ENCODE data around the gene UBE2H. TPM values are rescaled to one million over a fixed set of nuclear protein-coding genes. Genes with fewer than 3 reads are reported as not detected.

Gene UBE2H
- total and polyA plus RNA-seq, 10 of the 15 experiments (the other 5 are each of a cell fraction or from before 2014, with no cell fraction given): 15.6 to 75.5 (median 32.8) TPM

GRCh38 chr7:129870668-129871067, 82.1 kb downstream of the UBE2H start:
- BruUV-seq (replicated peaks): no TSS peak
- H3K4me2 ChIP-seq (ENCODE audit: control insufficient read depth, insufficient read depth): no peak overlapping the region
- H3K27me3 ChIP-seq (replicated peaks in 1 of 2; ENCODE audit: control insufficient read depth in 2 of 2, insufficient read depth in 2 of 2, low read length in 1 of 2): no peaks in the 10 kb centered on the region
- no peaks in the 10 kb centered on the region for H4K20me1 ChIP-seq (ENCODE audit: control insufficient read depth, insufficient read depth)
- H2AFZ ChIP-seq (ENCODE audit: control insufficient read depth, low read depth, low read length): no peak overlapping the region
- no peaks in the 10 kb centered on the region for H3K9me3 ChIP-seq (replicated peaks; ENCODE audit: control insufficient read depth, insufficient read depth, low read length)
- intact Hi-C loops (cut with micrococcal nuclease; ENCODE audit: unreplicated experiment) (no loop called here), in situ Hi-C loops (cut with MboI) (no loop called here)
- ATAC-seq (no peak), DNase-seq (ENCODE audit: low read depth, low spot score) (no peak), FAIRE-seq (no peak)
- H3K4me3 ChIP-seq: no peak overlapping the region
- ChIA-PET RAD21 (ENCODE audit: unreplicated experiment) (no interaction called here), CTCF (interaction anchor here (0.6 to 2.1 kb wide), 4 partner anchors 8 to 306 kb away, joined by 3 to 6 read pairs (median 4); no protein-coding TSS in a partner anchor), POLR2A (interaction anchor here (0.6 kb wide), 1 partner anchor 58 kb away, joined by 3 read pairs; no protein-coding TSS in a partner anchor), SMC1A (ENCODE audit: uncharacterized antibody, unreplicated experiment) (interaction anchor here (1.5 kb wide), 1 partner anchor 9 kb away, joined by 4 read pairs; no protein-coding TSS in a partner anchor)
- WGBS (ENCODE audit: insufficient coverage, insufficient replicate concordance, low lambda C conversion rate, missing lambda C conversion rate): 84% methylated on average over 4 of the region's 4 CpGs
- H3K36me3 ChIP-seq (ENCODE audit: control insufficient read depth in 2 of 2, insufficient read depth in 2 of 2, low read length in 1 of 2): peaks cover 0 to 5% of the 10 kb centered on the region in 2 experiments; a peak in 2 of 4 replicates
- no peaks in the 10 kb centered on the region for H3K4me1 ChIP-seq (ENCODE audit: control insufficient read depth, insufficient read depth, low read length)
- H3K79me2 ChIP-seq (ENCODE audit: control insufficient read depth, insufficient read depth, low read length): peaks cover 2% of the 10 kb centered on the region
- no peak overlapping the region for H3K27ac ChIP-seq (ENCODE audit: control insufficient read depth, insufficient read depth)
- H3K9ac ChIP-seq (ENCODE audit: control insufficient read depth, insufficient read depth, low read length): no peak overlapping the region
- TF ChIP-seq FOS (IDR thresholded peaks at IDR 0.05; ENCODE audit: borderline replicate concordance, extremely low read depth, insufficient read length) (no peak), MAX (IDR thresholded peaks at IDR 0.05; ENCODE audit: low read depth, low read length) (no peak), SMAD5 (IDR thresholded peaks at IDR 0.05; ENCODE audit: low read depth) (no peak), RCOR1 (conservative IDR thresholded peaks at IDR 0.05; ENCODE audit: low read depth, low read length) (no peak), CTCF (IDR thresholded peaks at IDR 0.05 in 2 of 3, conservative IDR thresholded peaks at IDR 0.05 in 1 of 3; ENCODE audit: control insufficient read depth in 2 of 3, extremely low read depth in 1 of 3, insufficient read depth in 1 of 3, low read depth in 3 of 3, low read length in 3 of 3) (no peak), ZNF622 (IDR thresholded peaks at IDR 0.05) (no peak), IKZF1 (conservative IDR thresholded peaks at IDR 0.05) (no peak), HCFC1 (IDR thresholded peaks at IDR 0.05; ENCODE audit: low read length) (no peak), NFXL1 (IDR thresholded peaks at IDR 0.05; ENCODE audit: borderline replicate concordance) (no peak), RELA (IDR thresholded peaks at IDR 0.05; ENCODE audit: borderline replicate concordance, partially characterized antibody) (no peak), RAD21 (IDR thresholded peaks at IDR 0.05; ENCODE audit: insufficient read depth, low read depth, low read length) (no peak), IRF4 (IDR thresholded peaks at IDR 0.05; ENCODE audit: low read depth, low read length) (no peak), IKZF2 (IDR thresholded peaks at IDR 0.05) (no peak), TBL1XR1 (IDR thresholded peaks at IDR 0.05; ENCODE audit: low read depth, low read length) (no peak)
- TF ChIP-seq, protein P1, sequence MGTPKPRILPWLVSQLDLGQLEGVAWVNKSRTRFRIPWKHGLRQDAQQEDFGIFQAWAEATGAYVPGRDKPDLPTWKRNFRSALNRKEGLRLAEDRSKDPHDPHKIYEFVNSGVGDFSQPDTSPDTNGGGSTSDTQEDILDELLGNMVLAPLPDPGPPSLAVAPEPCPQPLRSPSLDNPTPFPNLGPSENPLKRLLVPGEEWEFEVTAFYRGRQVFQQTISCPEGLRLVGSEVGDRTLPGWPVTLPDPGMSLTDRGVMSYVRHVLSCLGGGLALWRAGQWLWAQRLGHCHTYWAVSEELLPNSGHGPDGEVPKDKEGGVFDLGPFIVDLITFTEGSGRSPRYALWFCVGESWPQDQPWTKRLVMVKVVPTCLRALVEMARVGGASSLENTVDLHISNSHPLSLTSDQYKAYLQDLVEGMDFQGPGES (IDR thresholded peaks at IDR 0.05): no peak
- TF ChIP-seq, protein P2, sequence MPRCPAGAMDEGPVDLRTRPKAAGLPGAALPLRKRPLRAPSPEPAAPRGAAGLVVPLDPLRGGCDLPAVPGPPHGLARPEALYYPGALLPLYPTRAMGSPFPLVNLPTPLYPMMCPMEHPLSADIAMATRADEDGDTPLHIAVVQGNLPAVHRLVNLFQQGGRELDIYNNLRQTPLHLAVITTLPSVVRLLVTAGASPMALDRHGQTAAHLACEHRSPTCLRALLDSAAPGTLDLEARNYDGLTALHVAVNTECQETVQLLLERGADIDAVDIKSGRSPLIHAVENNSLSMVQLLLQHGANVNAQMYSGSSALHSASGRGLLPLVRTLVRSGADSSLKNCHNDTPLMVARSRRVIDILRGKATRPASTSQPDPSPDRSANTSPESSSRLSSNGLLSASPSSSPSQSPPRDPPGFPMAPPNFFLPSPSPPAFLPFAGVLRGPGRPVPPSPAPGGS (IDR thresholded peaks at IDR 0.05; ENCODE audit: borderline replicate concordance, insufficient read depth, low read depth, low read length, poor library complexity, severe bottlenecking): no peak
- TF ChIP-seq, protein P3, sequence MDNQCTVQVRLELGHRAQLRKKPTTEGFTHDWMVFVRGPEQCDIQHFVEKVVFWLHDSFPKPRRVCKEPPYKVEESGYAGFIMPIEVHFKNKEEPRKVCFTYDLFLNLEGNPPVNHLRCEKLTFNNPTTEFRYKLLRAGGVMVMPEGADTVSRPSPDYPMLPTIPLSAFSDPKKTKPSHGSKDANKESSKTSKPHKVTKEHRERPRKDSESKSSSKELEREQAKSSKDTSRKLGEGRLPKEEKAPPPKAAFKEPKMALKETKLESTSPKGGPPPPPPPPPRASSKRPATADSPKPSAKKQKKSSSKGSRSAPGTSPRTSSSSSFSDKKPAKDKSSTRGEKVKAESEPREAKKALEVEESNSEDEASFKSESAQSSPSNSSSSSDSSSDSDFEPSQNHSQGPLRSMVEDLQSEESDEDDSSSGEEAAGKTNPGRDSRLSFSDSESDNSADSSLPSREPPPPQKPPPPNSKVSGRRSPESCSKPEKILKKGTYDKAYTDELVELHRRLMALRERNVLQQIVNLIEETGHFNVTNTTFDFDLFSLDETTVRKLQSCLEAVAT (IDR thresholded peaks at IDR 0.05): no peak

Data from GM12878 (cell line).